Activated CD4-positive, alpha-beta T cell treated with anti-CD3 and anti-CD28 coated beads, Interleukin-2, amount 50 U/mL, for 1 hour (primary cell): Measurements from ENCODE around the gene APBB2.
"Not testable (repeated sequence)": the region's sequence is repeated elsewhere in the genome, so short reads cannot be mapped to it uniquely, and the experiment has no call there.

ENCODE experiments used
- DNase-seq: peaks from one replicate; pipeline ENCODE4 v3.0.0-alpha.2; 2020

Gene APBB2

GRCh38 chr4:41002309-41002708 is 212.0 kb downstream of the APBB2 start:
- no peak for DNase-seq

GRCh38 chr4:41000356-41000755 is 214.0 kb downstream of the APBB2 start:
- no peak for DNase-seq

- no peak for DNase-seq
Observed at GRCh38 chr4:40998675-40999358, 215.5 kb downstream of the APBB2 start.

DNA sequence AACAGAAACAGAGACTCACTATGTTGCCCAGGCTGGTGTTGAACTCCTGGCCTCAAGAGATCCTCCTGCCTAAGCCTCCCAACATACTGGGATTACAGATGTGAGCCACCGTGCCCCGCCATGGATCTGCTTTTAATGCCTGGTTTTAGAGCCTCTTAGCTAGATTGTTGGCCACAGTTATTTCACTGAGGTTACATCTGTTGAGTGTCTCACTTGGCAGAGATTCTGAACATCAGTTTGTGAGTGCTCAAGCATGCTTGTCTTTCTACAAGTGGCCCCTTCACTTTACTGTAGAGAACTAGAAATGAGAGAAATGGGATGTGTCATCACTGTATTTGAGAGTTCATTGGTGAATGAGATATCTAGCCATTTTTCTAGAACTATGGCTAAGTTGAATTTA is 218.5 kb downstream of the APBB2 start:
- DNase-seq: no peak

- DNase-seq: not testable (repeated sequence)
Observed at GRCh38 chr4:40994321-40994720, 220.0 kb downstream of the APBB2 start.

- DNase-seq: not testable (repeated sequence)
Observed at GRCh38 chr4:40993296-40993693, 221.0 kb downstream of the APBB2 start.

- no peak for DNase-seq
Observed at GRCh38 chr4:40992472-40993295, 221.7 kb downstream of the APBB2 start.

GRCh38 chr4:40991908-40992307 is 222.4 kb downstream of the APBB2 start:
- no peak for DNase-seq

GRCh38 chr4:40990899-40991265 is 223.5 kb downstream of the APBB2 start:
- no peak for DNase-seq

- no peak for DNase-seq
Observed at GRCh38 chr4:40990236-40990898, 224.0 kb downstream of the APBB2 start.

DNA sequence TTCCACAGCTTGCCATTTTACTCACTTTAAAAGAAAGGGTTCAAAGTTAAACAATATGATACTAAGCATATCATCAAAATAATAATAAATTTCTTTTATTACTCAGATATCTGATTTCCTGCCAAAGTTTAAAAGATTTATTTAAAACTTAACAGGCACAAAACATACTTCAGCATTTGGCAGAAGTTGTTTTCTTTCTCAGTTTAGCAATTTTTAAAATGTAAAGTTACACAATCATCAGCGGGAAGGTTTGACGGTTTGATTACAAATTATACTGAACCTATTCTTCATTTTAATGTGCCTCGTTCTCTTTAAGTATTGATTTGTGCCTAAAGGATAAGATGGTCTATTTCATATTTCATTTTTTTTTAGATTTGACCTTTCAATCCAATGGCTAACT is 227.2 kb downstream of the APBB2 start:
- no peak for DNase-seq

DNA sequence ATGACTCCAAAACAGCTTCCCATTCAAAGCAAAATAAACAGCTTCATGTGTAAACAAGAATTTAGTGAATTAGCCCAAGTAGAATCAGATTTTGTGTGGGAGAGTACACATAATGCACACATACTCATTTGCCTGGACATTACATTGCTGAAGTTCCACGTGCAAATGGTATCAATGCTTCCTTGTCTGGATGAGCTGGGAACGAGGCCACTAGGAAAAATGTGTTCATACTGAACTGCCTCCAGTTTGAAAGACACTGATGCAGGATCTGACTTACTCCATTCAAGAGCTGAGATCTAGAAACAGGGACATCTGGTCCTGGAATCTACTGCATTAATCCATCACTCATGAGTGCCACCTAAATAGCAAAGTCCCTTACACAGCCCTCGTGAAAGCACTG is 228.0 kb downstream of the APBB2 start:
- no peak for DNase-seq

DNA sequence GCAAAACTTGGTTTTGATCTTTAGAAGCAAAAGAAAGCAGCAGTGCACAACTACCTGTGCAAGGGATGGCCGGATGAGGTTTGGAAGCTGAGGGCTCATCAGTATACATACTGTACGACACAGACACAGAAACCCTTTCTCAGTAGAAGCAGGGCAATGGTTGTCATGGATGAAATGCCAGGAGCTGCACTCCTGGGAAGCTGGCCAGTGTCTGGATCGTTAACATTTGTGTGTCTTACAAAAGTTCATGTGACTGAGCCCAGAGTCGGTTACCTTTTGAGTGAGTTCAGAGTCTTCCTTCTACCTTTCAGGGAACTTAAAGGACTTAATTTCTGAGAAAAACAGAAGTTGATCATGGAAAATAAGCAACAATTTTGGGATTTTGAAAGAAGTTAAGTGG is 230.3 kb downstream of the APBB2 start:
- DNase-seq: no peak

- no peak for DNase-seq
Observed at GRCh38 chr4:40980318-40980883, 233.9 kb downstream of the APBB2 start.

DNA sequence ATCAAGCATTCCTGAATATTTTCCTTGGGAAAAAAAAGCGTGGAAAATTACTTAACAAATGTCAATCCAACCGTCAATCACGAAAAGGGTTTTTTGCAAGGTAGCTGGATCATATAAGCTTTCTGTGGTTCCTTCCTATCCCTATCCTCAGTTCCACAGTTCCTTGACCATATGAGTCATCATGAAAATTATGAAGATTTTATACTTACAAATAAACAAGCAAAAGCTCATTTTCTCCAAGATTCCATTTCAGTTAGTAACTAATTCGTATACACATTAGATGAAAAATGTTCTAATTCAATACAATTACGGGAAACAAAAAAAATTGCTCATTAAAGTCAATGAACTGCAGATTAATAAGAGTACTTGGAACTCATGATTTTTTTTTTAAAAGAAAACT is 235.8 kb downstream of the APBB2 start:
- DNase-seq: no peak

DNA sequence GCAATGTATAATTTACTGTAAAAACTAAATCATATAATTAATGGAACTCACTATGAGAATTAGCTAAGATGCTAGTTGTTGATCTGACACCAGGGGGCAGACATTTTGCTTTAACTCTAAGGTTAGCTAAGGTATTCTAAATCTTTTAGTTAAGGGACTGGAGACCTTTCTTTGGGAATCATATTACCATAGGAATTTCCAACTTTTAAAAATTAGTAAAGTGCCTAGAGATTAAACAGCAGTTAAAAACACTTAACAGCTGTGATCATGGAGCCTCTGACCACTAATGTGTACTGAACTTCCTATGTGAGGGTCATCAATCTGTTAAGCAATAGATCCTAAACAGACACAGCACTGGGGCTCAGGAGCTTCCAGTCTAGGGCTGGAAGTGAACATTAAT is 238.0 kb downstream of the APBB2 start:
- DNase-seq: no peak

DNA sequence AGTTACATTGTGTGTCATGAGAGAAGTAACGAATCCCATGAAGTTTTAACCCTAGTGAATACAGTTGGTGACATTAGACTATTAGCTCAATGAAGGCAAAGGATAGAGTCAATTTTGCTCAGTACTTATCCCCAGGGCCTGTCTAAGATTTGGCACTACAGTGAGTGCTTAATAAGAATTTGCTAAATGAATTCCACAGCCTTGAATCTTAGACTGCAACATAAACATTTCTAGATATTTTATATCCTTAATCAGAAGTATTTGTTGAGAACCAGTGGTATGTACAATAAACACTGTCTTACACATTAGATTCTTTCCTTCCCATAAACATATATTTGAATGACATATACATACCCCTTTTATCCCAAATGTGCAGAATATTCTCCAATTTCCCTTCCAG is 241.6 kb downstream of the APBB2 start:
- no peak for DNase-seq

DNA sequence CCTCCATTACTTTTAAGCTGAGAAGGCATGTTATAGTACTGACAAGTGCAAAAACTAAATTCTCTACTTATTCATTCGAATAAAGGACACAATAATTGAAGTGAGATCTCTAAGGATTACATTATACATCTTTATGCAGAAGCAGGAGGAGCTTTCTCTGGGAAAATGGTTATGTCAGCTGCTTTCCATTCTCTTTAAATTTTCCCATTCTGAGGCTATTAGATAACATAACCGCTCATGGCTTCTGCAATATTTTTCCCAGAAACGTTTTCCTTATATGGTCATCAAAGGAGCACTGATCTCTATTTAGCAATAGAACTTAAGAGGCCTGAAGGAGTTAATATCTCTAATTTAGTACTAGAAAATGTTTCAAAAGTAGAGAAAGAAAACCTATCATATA is 243.0 kb downstream of the APBB2 start:
- no peak for DNase-seq

GRCh38 chr4:40969501-40969900 is 244.8 kb downstream of the APBB2 start:
- no peak for DNase-seq

DNA sequence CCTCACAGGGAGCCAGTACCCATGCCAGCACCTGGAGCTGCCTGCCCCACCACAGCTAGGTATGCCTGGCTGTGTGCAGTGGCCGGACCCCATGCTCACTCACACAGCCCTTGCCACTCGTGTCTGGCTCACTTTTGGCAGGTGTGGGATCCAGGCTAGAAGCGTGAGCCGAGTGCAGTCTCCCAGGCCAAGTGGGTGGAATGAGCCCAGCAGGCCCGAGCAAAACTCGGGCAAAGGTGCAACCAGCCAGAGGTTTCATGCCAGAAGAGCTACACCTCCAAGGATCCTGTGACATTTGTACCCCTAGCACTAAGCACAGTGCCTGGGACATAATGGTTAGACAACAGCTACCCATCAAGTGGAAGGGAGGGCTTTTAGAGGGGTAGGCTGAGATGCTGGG is 246.8 kb downstream of the APBB2 start:
- no peak for DNase-seq

GRCh38 chr4:40966091-40966490 is 248.3 kb downstream of the APBB2 start:
- DNase-seq: no peak

DNA sequence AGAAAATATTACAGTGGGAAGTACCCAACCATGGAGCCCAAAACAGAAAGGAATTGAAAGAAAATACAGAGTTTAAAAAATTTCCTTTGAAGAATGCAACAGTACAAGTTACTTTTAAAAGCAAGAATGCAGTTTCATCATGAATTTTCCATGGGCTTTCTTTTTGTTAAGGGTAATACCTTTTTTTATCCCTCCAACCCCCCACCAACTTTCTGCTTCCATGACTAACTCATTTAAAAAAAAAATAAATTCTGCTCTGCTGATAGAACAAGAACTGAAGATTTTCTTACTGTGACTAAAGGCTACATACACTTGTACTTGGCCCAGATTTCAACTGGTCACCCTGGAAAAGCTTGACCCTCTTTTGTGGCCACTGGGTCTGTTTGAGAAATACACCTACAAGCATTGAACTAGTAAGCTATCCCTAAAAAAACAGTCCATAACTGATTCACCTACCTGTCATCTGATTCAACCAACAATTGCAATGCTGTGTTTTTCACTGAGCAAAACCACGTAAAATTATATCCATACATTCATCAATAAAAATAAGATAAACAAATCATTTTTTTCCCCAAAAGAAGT is 250.4 kb downstream of the APBB2 start:
- no peak for DNase-seq

GRCh38 chr4:40962551-40963180 is 251.7 kb downstream of the APBB2 start:
- no peak for DNase-seq
